SU-DHL-6 (cell line): ENCODE results near the gene FNDC4.

Experiments
- H2AFZ ChIP-seq: fragments of 200-600 bp; sonication (generic); 2 replicates; pipeline ENCODE4 v1.6.1; 2014; ENCODE audit warnings: low read depth, mild to moderate bottlenecking, moderate library complexity, mixed read lengths, antibody characterized with exemption, low read length; ENCODE audit not compliant: severe bottlenecking
- H3F3A ChIP-seq: fragments of 200-600 bp; shearing (Covaris generic); 2 replicates; pipeline ENCODE4 v1.6.0; 2016; ENCODE audit warnings: antibody characterized with exemption, mild to moderate bottlenecking; ENCODE audit not compliant: insufficient read depth
- H3K27ac ChIP-seq: fragments of 200-600 bp; sonication (generic); 2 replicates; pipeline ENCODE4 v1.5.1; 2016; ENCODE audit warnings: low read depth, mild to moderate bottlenecking, low read length, moderate library complexity, mixed read lengths
- H3K27me3 ChIP-seq: fragments of 200-600 bp; sonication (generic), shearing (Covaris generic); 2 replicates; pipeline ENCODE4 v1.6.0; 2014; ENCODE audit warnings: mild to moderate bottlenecking, low read length
- H3K36me3 ChIP-seq: fragments of 200-600 bp; sonication (generic); 2 replicates; pipeline ENCODE4 v1.6.1; 2014; ENCODE audit warnings: mild to moderate bottlenecking, low read length, mixed read lengths
- H3K4me2 ChIP-seq: fragments of 300-600, 200-600 bp; shearing (Covaris generic), sonication (generic); 2 replicates; pipeline ENCODE4 v1.6.0; 2014; ENCODE audit warnings: low read length, low read depth, mild to moderate bottlenecking; ENCODE audit not compliant: poor library complexity, severe bottlenecking
- H3K4me3 ChIP-seq: fragments of 200-600 bp; sonication (generic); 2 replicates; pipeline ENCODE4 v1.5.1; 2014; ENCODE audit warnings: antibody characterized with exemption, low read length, mild to moderate bottlenecking, mixed read lengths; ENCODE audit not compliant: insufficient read depth, poor library complexity, severe bottlenecking
- H3K79me2 ChIP-seq: fragments of 200-600 bp; sonication (generic); 2 replicates; pipeline ENCODE4 v1.6.1; 2014; ENCODE audit warnings: mild to moderate bottlenecking, low read length, moderate library complexity; ENCODE audit not compliant: insufficient read depth
- H3K9ac ChIP-seq: fragments of 200-600 bp; sonication (generic); 2 replicates; pipeline ENCODE4 v1.7.0; 2014; ENCODE audit warnings: mild to moderate bottlenecking, low read length
- H3K9me2 ChIP-seq: fragments of 200-600 bp; sonication (generic); replicated peaks from 2 replicates; pipeline ENCODE4 v1.6.1; 2014; ENCODE audit warnings: low read length; ENCODE audit not compliant: insufficient read depth
- H3K9me3 ChIP-seq: fragments of 200-600 bp; sonication (generic); 2 replicates; pipeline ENCODE4 v1.6.1; 2014; ENCODE audit warnings: low read length, mixed read lengths; ENCODE audit not compliant: insufficient read depth
- H4K20me1 ChIP-seq: fragments of 200-600 bp; sonication (generic); 2 replicates; pipeline ENCODE4 v1.6.1; 2014; ENCODE audit warnings: low read depth, mild to moderate bottlenecking, antibody characterized with exemption, low read length, moderate library complexity, mixed read lengths
- CTCF ChIP-seq: fragments of 200-600 bp; sonication (generic); IDR thresholded peaks from one replicate; pipeline ENCODE4 v1.5.1; 2017; ENCODE audit warnings: antibody characterized with exemption, mild to moderate bottlenecking, low read length, moderate library complexity; ENCODE audit not compliant: insufficient read depth, poor library complexity, severe bottlenecking
- EZH2phosphoT487 ChIP-seq: fragments of 200-600 bp; sonication (generic), shearing (Covaris generic); conservative IDR thresholded peaks from 2 replicates; pipeline ENCODE4 v1.6.1; 2018; ENCODE audit warnings: mild to moderate bottlenecking, antibody characterized with exemption, low read length, moderate library complexity, mixed read lengths

The FNDC4 gene

GRCh38 chr2:27471961-27472360, 23.0 kb downstream of the FNDC4 start:
- no peaks in the 10 kb centered on the region for H3F3A ChIP-seq
- H3K27me3 ChIP-seq: no peaks in the 10 kb centered on the region
- H3K79me2 ChIP-seq: no peaks in the 10 kb centered on the region
- H3K9me2 ChIP-seq: no peaks in the 10 kb centered on the region
- no peak overlapping the region for H3K27ac ChIP-seq
- no peak overlapping the region for H3K4me3 ChIP-seq
- H4K20me1 ChIP-seq: no peaks in the 10 kb centered on the region
- no peak overlapping the region for H2AFZ ChIP-seq
- H3K36me3 ChIP-seq: no peaks in the 10 kb centered on the region
- H3K4me2 ChIP-seq: no peak overlapping the region
- no peak overlapping the region for H3K9ac ChIP-seq
- H3K9me3 ChIP-seq: no peaks in the 10 kb centered on the region
- TF ChIP-seq CTCF (no peak), EZH2phosphoT487 (no peak)

GRCh38 chr2:27464443-27464842, 30.6 kb downstream of the FNDC4 start:
- TF ChIP-seq EZH2phosphoT487 (no peak), CTCF (no peak)
- Histone ChIP-seq H3K9me3 (no peaks in the 10 kb centered on the region), H3K4me2 (no peak overlapping the region), H3K36me3 (no peaks in the 10 kb centered on the region), H3K27me3 (no peaks in the 10 kb centered on the region), H3K79me2 (no peaks in the 10 kb centered on the region), H3F3A (no peaks in the 10 kb centered on the region), H3K9me2 (no peaks in the 10 kb centered on the region), H2AFZ (no peak overlapping the region), H3K9ac (no peak overlapping the region), H3K4me3 (no peak overlapping the region), H4K20me1 (no peaks in the 10 kb centered on the region), H3K27ac (no peak overlapping the region)

GRCh38 chr2:27461118-27461517, 33.9 kb downstream of the FNDC4 start:
- no peak overlapping the region for H3K4me2 ChIP-seq
- H3K27me3 ChIP-seq: no peaks in the 10 kb centered on the region
- H2AFZ ChIP-seq: no peak overlapping the region
- H3K36me3 ChIP-seq: no peaks in the 10 kb centered on the region
- no peak overlapping the region for H3K27ac ChIP-seq
- no peak overlapping the region for H3K4me3 ChIP-seq
- H3K9ac ChIP-seq: no peak overlapping the region
- no peaks in the 10 kb centered on the region for H3K9me3 ChIP-seq
- H3F3A ChIP-seq: no peaks in the 10 kb centered on the region
- no peaks in the 10 kb centered on the region for H4K20me1 ChIP-seq
- TF ChIP-seq CTCF (no peak), EZH2phosphoT487 (no peak)
- no peaks in the 10 kb centered on the region for H3K79me2 ChIP-seq
- H3K9me2 ChIP-seq: no peaks in the 10 kb centered on the region

GRCh38 chr2:27453968-27454367, 41.0 kb downstream of the FNDC4 start:
- Histone ChIP-seq H3K27me3 (no peaks in the 10 kb centered on the region), H3K9me2 (no peaks in the 10 kb centered on the region), H3K27ac (no peak overlapping the region), H3K9ac (no peak overlapping the region), H3K9me3 (no peaks in the 10 kb centered on the region), H4K20me1 (no peaks in the 10 kb centered on the region), H2AFZ (no peak overlapping the region), H3K4me2 (no peak overlapping the region), H3K4me3 (no peak overlapping the region), H3K79me2 (no peaks in the 10 kb centered on the region), H3F3A (no peaks in the 10 kb centered on the region), H3K36me3 (no peaks in the 10 kb centered on the region)
- TF ChIP-seq CTCF (no peak), EZH2phosphoT487 (no peak)
